Measurements from ENCODE around the gene MGAT5.
A peak's percentile ranks its signal among the peaks of the same experiment; 100 is the strongest.
"Not testable (repeated sequence)": the region's sequence is repeated elsewhere in the genome, so short reads cannot be mapped to it uniquely, and the experiment has no call there.

Gene MGAT5

DNA sequence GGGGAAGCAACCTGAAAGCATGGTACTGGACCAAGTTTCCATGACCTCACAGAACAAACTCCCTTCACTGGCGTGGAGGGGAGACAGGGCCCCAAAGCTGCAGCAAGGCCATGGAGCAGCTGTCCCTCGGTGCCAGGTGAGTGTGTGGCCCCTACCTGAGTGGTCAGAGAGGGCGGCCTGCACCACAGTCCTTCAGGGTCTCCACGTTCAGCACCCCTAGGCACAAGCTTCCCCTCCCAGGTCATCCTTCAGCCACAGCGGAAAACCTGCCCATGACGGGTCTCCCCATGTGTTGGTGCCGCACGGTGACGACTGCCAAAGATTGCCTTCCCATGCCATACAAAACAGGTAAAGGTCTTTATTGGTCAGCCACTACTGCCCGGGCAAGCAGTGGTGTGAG is 201.6 kb downstream of the MGAT5 start:
- DNase-seq = no peak

GRCh38 chr2:134457353-134457752 is 203.5 kb downstream of the MGAT5 start:
- DNase-seq = no peak

GRCh38 chr2:134457765-134458472 is 204.0 kb downstream of the MGAT5 start:
- no peak for DNase-seq

GRCh38 chr2:134458473-134458853 is 204.6 kb downstream of the MGAT5 start:
- no peak for DNase-seq

DNA sequence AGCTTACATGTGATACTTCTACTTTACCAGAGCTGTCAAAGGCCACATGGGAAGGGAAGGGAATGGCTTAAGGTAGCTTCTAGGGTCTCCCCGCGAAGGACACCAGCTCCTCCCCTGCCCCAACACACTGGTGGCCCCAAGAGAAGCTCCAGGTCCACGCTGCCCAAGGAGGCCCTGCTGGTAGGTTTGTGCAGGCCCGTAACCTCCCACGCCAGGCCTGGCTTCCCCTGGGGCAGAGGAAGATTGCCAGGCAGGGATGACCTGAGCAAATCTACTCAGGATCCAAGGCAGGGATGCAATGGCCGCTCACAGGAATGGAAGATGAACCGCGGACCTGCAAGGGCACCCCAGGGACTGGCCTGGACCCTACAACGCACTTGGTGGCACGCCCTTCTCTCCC is 205.1 kb downstream of the MGAT5 start:
- DNase-seq = no peak

GRCh38 chr2:134459706-134460406 is 206.0 kb downstream of the MGAT5 start:
- DNase-seq = no peak

- peak; percentile 79 for DNase-seq
Observed at GRCh38 chr2:134460583-134460998, 206.7 kb downstream of the MGAT5 start.

- DNase-seq = peak; percentile 14
Observed at GRCh38 chr2:134461511-134461910, 207.6 kb downstream of the MGAT5 start.

DNA sequence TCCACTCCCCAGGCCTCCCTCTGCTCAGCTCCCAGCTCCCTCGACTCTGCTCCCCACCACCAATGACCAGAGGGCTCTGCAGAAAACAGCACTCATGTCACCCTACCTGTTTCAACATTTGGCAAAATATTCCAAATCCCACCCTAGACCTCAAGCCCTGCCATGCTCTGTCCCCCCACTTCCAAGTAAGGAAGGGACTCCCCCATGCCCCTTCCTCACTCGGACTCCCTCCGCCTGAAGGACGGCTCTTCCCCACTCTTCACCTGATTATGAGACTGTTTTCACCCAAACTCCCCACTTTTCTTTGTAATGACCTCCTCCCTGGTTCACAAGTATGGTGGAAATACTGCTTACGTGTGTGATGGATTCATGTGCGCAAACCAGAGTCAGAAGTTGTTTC is 208.4 kb downstream of the MGAT5 start:
- DNase-seq = no peak

DNA sequence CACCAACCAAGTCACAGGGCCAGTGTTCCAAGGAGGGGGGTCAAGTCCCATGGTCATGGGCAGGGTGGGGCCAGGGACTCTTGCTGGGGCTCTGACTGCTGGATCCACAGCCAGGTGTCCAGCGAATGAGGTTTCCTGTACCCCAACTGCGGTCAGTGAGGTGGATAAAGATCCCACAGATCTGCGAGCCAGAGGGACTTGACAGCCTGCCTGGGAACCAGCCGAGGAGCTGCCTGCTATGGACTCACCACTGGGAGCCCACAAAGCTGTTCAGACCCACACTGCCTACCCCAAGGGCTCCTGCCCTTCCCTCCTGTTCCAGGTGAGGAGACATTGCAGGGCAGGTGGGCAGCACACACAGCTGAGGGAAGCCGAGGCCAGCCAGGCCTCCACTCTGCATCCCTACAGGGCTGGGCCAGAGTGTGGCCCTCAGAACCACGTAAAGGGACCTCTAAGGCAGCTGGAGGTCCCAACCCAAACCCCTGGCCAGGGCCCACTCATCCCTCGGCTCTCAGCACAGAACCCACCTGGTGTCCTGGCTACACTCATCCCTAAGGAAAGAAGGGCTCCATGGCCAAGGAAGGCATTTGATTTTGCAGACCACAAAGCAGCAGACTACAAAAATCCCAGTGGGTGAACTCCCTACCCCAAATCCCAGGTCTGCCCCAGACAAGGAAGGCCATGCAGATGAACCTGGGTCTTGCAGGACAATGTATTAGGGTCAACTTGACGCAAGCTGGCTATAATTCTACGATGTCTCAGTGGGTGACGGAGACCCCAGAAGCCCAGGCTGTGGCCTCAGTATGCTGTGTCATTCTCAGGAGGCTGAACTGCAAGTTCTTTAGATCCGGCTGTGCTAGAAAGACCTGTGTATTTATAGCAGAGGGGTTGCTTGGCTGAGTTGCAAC is 209.2 kb downstream of the MGAT5 start:
- DNase-seq = no peak

DNA sequence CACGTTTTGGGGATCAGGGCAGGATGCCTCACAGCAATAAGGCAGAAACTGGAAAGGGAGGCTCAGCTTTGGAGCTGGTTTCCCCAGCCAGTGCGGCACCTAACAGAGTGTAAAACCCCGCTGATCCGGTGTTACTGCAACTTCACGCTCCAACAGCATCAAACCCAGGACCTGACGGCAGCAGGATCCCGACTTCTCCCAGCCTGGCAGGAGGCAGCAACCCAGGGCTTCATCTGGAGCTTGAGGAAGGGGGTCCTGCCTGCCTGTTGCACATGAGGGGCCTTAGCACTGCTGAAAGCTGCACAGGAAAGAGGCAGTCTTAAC is 209.8 kb downstream of the MGAT5 start:
- DNase-seq = no peak

- peak; percentile 21 for DNase-seq
Observed at GRCh38 chr2:134465228-134466105, 211.6 kb downstream of the MGAT5 start.

DNA sequence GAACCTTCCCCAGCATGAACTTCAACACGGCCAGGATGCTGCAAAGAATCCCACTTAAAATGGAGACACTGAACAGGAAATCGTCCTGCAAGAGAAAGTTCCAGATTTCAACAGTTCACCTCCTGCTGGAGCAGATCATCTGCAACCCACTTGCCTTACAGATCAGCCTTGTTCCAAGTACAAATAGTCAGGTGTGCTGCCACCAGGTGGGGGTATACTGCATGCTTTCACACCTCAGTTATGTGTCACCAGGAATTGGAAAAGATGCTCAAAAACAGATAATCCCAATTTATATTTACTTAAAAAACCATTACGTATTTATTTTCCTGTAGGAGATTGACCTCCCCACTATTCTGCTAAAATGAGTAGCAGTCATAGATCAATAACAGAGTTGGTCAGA is 212.3 kb downstream of the MGAT5 start:
- peak; percentile 74 for DNase-seq

GRCh38 chr2:134468164-134468563 is 214.3 kb downstream of the MGAT5 start:
- DNase-seq = no peak

- no peak for DNase-seq
Observed at GRCh38 chr2:134468776-134469175, 214.9 kb downstream of the MGAT5 start.

GRCh38 chr2:134469516-134470115 is 215.7 kb downstream of the MGAT5 start:
- DNase-seq = no peak

DNA sequence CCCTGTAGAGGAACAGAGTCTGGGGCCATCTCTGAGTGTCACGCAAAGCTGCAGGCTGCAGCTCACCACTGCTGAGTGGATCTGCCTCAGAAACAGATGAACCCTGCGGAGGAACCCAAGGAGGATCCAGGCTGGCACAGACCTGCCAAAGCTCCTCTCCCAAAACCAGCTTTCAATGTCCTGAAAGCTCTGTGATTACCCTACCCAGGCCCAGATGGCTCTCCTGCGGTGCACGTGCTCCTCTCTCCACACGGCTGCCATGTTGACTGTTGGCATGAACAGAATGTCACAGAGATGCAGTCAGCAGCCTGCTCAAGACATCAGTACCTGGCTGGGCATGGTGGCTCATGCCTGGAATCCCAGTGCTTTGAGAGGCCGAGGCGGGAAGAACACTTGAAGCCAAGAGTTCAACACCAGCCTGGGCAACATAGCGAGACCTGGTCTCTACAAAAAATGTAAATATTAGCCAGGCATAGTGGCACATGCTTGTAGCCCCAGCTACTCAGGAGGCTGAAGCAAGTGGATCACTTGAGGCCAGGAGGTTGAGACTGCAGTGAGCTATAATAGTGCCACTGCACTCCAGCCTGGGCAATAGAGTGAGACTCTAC is 216.8 kb downstream of the MGAT5 start:
- DNase-seq = no peak

DNA sequence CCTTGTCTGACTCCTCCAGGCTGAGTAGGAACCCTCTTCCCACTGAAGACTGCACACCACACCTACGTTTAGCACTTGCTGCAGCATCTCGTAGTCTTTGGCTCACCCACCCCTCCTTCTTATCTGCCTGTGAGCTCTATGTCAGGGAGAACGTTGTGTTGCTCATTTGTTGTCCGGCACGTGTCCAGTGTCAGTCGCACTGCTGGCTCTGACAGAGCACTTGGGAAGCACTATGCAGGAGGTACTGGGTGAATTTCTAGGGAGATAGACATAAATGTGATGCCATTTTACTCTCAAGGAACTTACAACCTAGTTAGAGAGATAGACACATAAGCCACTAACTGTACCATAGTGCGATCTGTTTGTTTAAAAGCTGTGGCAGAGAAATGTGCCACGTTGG is 223.1 kb downstream of the MGAT5 start:
- DNase-seq = not testable (repeated sequence)

DNA sequence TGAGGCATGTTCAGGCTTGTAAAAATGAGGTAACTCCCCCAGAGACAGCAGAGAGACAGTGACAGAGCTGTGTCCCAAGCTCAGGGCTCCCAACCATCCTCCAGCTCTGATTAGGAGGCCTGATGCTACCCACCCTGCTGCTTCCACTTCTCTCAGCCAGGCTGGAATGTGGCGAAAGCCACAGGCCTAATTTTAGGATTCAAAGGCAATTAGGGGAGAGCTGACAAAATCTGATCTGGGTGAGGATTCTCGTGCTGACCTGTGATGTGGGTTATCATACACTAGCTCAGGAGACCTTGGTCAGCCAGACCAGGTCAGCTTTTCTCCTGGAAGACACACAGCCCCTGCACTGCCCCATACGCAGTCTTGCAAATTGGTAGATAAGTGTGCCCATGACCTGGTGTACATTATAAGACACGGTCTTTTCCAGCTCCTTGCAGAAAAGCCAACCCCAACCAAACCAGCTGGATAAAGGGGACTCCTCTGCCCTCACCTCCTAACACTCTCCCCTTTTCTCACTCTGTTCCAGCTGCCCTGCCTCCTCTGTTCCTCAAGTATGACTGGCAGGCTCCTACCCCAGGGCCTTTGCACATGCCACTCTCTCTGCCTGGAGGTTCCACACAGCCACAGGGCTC is 225.9 kb downstream of the MGAT5 start:
- DNase-seq = no peak

DNA sequence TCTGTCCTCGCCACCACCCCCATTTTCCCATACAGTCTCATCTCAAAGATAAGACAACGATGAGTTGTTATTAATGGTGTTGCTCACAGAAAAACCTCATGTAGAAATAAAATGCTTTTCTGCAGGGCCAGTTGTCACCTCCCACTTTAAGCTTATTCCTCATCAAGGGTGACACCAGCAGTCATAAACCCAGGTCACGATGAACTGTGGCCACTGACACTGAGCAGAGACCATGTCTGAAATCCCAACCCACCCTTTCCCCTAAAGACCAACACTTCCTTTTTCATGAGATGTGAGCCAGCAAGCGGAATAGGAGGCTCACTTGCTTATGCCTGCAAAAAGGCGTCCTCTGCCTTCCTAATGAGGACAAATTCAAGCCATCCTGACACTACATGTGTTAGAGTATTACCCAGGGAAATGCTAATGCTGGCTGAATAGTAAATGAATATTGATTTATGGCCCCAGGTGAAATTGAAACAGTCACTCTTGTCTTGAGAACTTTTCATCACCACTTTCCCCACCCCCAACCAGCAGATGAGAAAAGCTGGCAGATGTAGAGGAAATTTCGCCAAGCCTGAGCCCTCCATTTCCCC is 228.4 kb downstream of the MGAT5 start:
- peak; percentile 9 for DNase-seq

GRCh38 chr2:134482766-134483340 is 229.0 kb downstream of the MGAT5 start:
- no peak for DNase-seq
